ENCODE measurements around the gene SPATS2.

Gene SPATS2

DNA sequence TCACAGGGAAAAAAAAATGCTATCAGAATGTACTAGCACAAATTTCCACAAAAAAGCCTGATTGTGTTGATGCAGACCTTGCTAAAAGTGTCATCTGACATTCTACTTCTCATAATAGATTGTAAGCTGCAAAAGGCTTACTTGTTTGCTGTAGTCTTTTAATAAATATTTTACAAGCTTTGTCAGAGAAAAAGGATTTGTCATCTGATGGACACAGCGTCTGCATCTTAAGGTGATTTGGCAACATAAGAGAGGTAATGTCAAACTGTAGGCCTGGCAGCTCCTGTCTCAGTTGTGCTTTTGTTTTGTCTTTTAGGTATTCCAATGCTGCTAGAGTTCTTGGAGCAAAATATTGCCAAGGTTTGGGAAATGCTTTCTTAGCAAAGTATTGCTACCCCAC, 145.3 kb downstream of the SPATS2 start:
- WGBS (ENCODE audit: insufficient coverage, insufficient read length), result no CpG with 5 or more reads among the region's 1 CpG
- no peak overlapping the region for H3K4me3 ChIP-seq (ENCODE audit: low read length)
- H3K9me3 ChIP-seq (ENCODE audit: control insufficient read depth, insufficient read depth, low read length), result no peaks in the 10 kb centered on the region
- no peaks in the 10 kb centered on the region for H3K27me3 ChIP-seq (ENCODE audit: control insufficient read depth, insufficient read depth, low read length)
- no peak overlapping the region for H3K27ac ChIP-seq (ENCODE audit: low read length)
- no peak for DNase-seq (ENCODE audit: low read depth, low spot score)
- no peaks in the 10 kb centered on the region for H3K4me1 ChIP-seq (ENCODE audit: control insufficient read depth, insufficient read depth, low read length)
- H3K36me3 ChIP-seq (ENCODE audit: control insufficient read depth, insufficient read depth, low read length), result no peaks in the 10 kb centered on the region

DNA sequence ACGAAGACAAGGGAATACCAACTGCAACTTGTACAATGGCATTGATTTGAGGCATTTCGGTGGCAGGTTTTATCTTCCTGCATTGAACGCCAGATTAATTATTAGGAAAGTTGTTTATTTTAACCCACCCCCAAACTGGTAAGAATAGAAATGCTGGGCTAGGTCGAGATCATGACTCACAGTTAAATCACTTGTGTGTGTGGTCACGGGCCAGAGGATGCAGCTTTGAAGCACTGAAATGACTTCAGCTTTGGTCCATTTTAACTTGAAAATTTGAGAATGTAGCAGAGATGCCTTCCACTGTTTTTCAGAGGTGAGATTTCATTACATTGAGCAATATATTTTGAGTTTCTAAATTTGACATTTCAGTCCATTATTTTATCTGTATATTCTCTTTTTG, 148.0 kb downstream of the SPATS2 start:
- Histone ChIP-seq H3K36me3 (ENCODE audit: control insufficient read depth, insufficient read depth, low read length) (no peaks in the 10 kb centered on the region), H3K4me3 (ENCODE audit: low read length) (no peak overlapping the region), H3K4me1 (ENCODE audit: control insufficient read depth, insufficient read depth, low read length) (no peaks in the 10 kb centered on the region), H3K27ac (ENCODE audit: low read length) (no peak overlapping the region), H3K27me3 (ENCODE audit: control insufficient read depth, insufficient read depth, low read length) (no peaks in the 10 kb centered on the region), H3K9me3 (ENCODE audit: control insufficient read depth, insufficient read depth, low read length) (no peaks in the 10 kb centered on the region)
- DNase-seq (ENCODE audit: low read depth, low spot score), result no peak
- WGBS (ENCODE audit: insufficient coverage, insufficient read length), result no CpG with 5 or more reads among the region's 5 CpGs

- WGBS (ENCODE audit: insufficient coverage, insufficient read length), result no CpG with 5 or more reads among the region's 2 CpGs
- no peak for DNase-seq (ENCODE audit: low read depth, low spot score)
Measured at GRCh38 chr12:49518914-49519573, 151.8 kb downstream of the SPATS2 start.

DNA sequence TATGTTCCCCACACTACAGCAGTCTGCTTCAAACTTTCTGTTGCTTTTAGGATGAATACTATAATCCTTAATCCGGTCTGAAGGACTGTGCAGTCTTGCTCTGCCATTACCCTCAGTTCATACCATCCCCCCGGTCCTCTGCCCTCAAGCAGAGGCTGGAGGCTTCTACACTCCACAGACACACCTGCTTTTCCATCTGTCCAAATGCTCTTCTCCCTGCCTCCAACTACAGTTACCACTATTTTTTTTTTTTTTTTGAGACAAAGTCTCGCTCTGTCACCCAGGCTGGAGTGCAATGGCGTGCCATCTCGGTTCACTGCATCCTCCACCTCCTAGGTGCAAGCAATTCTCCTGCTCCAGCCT, 152.3 kb downstream of the SPATS2 start:
- Histone ChIP-seq H3K9me3 (ENCODE audit: control insufficient read depth, insufficient read depth, low read length) (no peaks in the 10 kb centered on the region), H3K27ac (ENCODE audit: low read length) (no peak overlapping the region), H3K4me1 (ENCODE audit: control insufficient read depth, insufficient read depth, low read length) (no peaks in the 10 kb centered on the region), H3K4me3 (ENCODE audit: low read length) (no peak overlapping the region), H3K36me3 (ENCODE audit: control insufficient read depth, insufficient read depth, low read length) (no peaks in the 10 kb centered on the region), H3K27me3 (ENCODE audit: control insufficient read depth, insufficient read depth, low read length) (no peaks in the 10 kb centered on the region)
- WGBS (ENCODE audit: insufficient coverage, insufficient read length), result no CpG with 5 or more reads among the region's 5 CpGs
- DNase-seq (ENCODE audit: low read depth, low spot score), result no peak

More at GRCh38 chr12:49518914-49519573, 151.8 kb downstream of the SPATS2 start:
- Histone ChIP-seq H3K4me3 (ENCODE audit: low read length) (no peak overlapping the region), H3K9me3 (ENCODE audit: control insufficient read depth, insufficient read depth, low read length) (no peaks in the 10 kb centered on the region), H3K36me3 (ENCODE audit: control insufficient read depth, insufficient read depth, low read length) (no peaks in the 10 kb centered on the region), H3K4me1 (ENCODE audit: control insufficient read depth, insufficient read depth, low read length) (no peaks in the 10 kb centered on the region), H3K27me3 (ENCODE audit: control insufficient read depth, insufficient read depth, low read length) (no peaks in the 10 kb centered on the region), H3K27ac (ENCODE audit: low read length) (no peak overlapping the region)

GRCh38 chr12:49521389-49521788, 154.1 kb downstream of the SPATS2 start:
- Histone ChIP-seq H3K27ac (ENCODE audit: low read length) (no peak overlapping the region), H3K36me3 (ENCODE audit: control insufficient read depth, insufficient read depth, low read length) (peaks cover 5% of the 10 kb centered on the region; the same call in 1 of the 2 replicates), H3K4me1 (ENCODE audit: control insufficient read depth, insufficient read depth, low read length) (no peaks in the 10 kb centered on the region), H3K9me3 (ENCODE audit: control insufficient read depth, insufficient read depth, low read length) (no peaks in the 10 kb centered on the region), H3K27me3 (ENCODE audit: control insufficient read depth, insufficient read depth, low read length) (no peaks in the 10 kb centered on the region), H3K4me3 (ENCODE audit: low read length) (no peak overlapping the region)
- DNase-seq (ENCODE audit: low read depth, low spot score), result no peak
- no CpG with 5 or more reads among the region's 4 CpGs for WGBS (ENCODE audit: insufficient coverage, insufficient read length)

- peaks cover 5% of the 10 kb centered on the region; the same call in 1 of the 2 replicates for H3K36me3 ChIP-seq (ENCODE audit: control insufficient read depth, insufficient read depth, low read length)
- WGBS (ENCODE audit: insufficient coverage, insufficient read length), result no CpG with 5 or more reads among the region's 6 CpGs
Measured at GRCh38 chr12:49524660-49525324, 157.5 kb downstream of the SPATS2 start.

GRCh38 chr12:49525942-49526341, 158.7 kb downstream of the SPATS2 start:
- H3K36me3 ChIP-seq (ENCODE audit: control insufficient read depth, insufficient read depth, low read length), result peaks cover 5% of the 10 kb centered on the region; the same call in 1 of the 2 replicates
- no peak for DNase-seq (ENCODE audit: low read depth, low spot score)

More at GRCh38 chr12:49524660-49525324, 157.5 kb downstream of the SPATS2 start:
- no peak for DNase-seq (ENCODE audit: low read depth, low spot score)
- Histone ChIP-seq H3K4me1 (ENCODE audit: control insufficient read depth, insufficient read depth, low read length) (no peaks in the 10 kb centered on the region), H3K27ac (ENCODE audit: low read length) (no peak overlapping the region), H3K4me3 (ENCODE audit: low read length) (no peak overlapping the region), H3K27me3 (ENCODE audit: control insufficient read depth, insufficient read depth, low read length) (no peaks in the 10 kb centered on the region), H3K9me3 (ENCODE audit: control insufficient read depth, insufficient read depth, low read length) (no peaks in the 10 kb centered on the region)

GRCh38 chr12:49527361-49528130, 160.3 kb downstream of the SPATS2 start:
- DNase-seq (ENCODE audit: low read depth, low spot score), result no peak
- peaks cover 5% of the 10 kb centered on the region; the same call in 1 of the 2 replicates for H3K36me3 ChIP-seq (ENCODE audit: control insufficient read depth, insufficient read depth, low read length)
- no peaks in the 10 kb centered on the region for H3K27me3 ChIP-seq (ENCODE audit: control insufficient read depth, insufficient read depth, low read length)
- H3K27ac ChIP-seq (ENCODE audit: low read length), result no peak overlapping the region
- no peak overlapping the region for H3K4me3 ChIP-seq (ENCODE audit: low read length)
- H3K4me1 ChIP-seq (ENCODE audit: control insufficient read depth, insufficient read depth, low read length), result no peaks in the 10 kb centered on the region
- no CpG with 5 or more reads among the region's 7 CpGs for WGBS (ENCODE audit: insufficient coverage, insufficient read length)
- no peaks in the 10 kb centered on the region for H3K9me3 ChIP-seq (ENCODE audit: control insufficient read depth, insufficient read depth, low read length)

More at GRCh38 chr12:49525942-49526341, 158.7 kb downstream of the SPATS2 start:
- no CpG with 5 or more reads among the region's 7 CpGs for WGBS (ENCODE audit: insufficient coverage, insufficient read length)
- no peak overlapping the region for H3K4me3 ChIP-seq (ENCODE audit: low read length)
- H3K27ac ChIP-seq (ENCODE audit: low read length), result no peak overlapping the region
- no peaks in the 10 kb centered on the region for H3K4me1 ChIP-seq (ENCODE audit: control insufficient read depth, insufficient read depth, low read length)
- H3K27me3 ChIP-seq (ENCODE audit: control insufficient read depth, insufficient read depth, low read length), result no peaks in the 10 kb centered on the region
- no peaks in the 10 kb centered on the region for H3K9me3 ChIP-seq (ENCODE audit: control insufficient read depth, insufficient read depth, low read length)

- no CpG with 5 or more reads among the region's 1 CpG for WGBS (ENCODE audit: insufficient coverage, insufficient read length)
- no peaks in the 10 kb centered on the region for H3K4me1 ChIP-seq (ENCODE audit: control insufficient read depth, insufficient read depth, low read length)
- no peak for DNase-seq (ENCODE audit: low read depth, low spot score)
Measured at GRCh38 chr12:49529414-49529813, 162.2 kb downstream of the SPATS2 start.

GRCh38 chr12:49531745-49532144, 164.5 kb downstream of the SPATS2 start:
- Histone ChIP-seq H3K4me1 (ENCODE audit: control insufficient read depth, insufficient read depth, low read length) (no peaks in the 10 kb centered on the region), H3K9me3 (ENCODE audit: control insufficient read depth, insufficient read depth, low read length) (no peaks in the 10 kb centered on the region), H3K27ac (ENCODE audit: low read length) (no peak overlapping the region), H3K27me3 (ENCODE audit: control insufficient read depth, insufficient read depth, low read length) (peaks cover 11% of the 10 kb centered on the region), H3K36me3 (ENCODE audit: control insufficient read depth, insufficient read depth, low read length) (no peaks in the 10 kb centered on the region), H3K4me3 (ENCODE audit: low read length) (no peak overlapping the region)
- no CpG with 5 or more reads among the region's 2 CpGs for WGBS (ENCODE audit: insufficient coverage, insufficient read length)
- DNase-seq (ENCODE audit: low read depth, low spot score), result no peak

More at GRCh38 chr12:49529414-49529813, 162.2 kb downstream of the SPATS2 start:
- Histone ChIP-seq H3K27ac (ENCODE audit: low read length) (no peak overlapping the region), H3K9me3 (ENCODE audit: control insufficient read depth, insufficient read depth, low read length) (no peaks in the 10 kb centered on the region), H3K4me3 (ENCODE audit: low read length) (no peak overlapping the region), H3K36me3 (ENCODE audit: control insufficient read depth, insufficient read depth, low read length) (peaks cover 5% of the 10 kb centered on the region; the same call in 1 of the 2 replicates), H3K27me3 (ENCODE audit: control insufficient read depth, insufficient read depth, low read length) (peaks cover 2% of the 10 kb centered on the region; the same call in 1 of the 2 replicates)

All from iPS DF 6.9 (cell line).